HG03064 (cell line): ENCODE results near the gene RIOX2.
"Not testable (repeated sequence)": the region's sequence is repeated elsewhere in the genome, so short reads cannot be mapped to it uniquely, and the experiment has no call there.

Experiments
- ATAC-seq: cut with Tn5 transposase; IDR thresholded peaks from one replicate; pipeline ENCODE4 v1.9.1; 2021; ENCODE audit warnings: low read depth; ENCODE audit not compliant: unreplicated experiment

Gene RIOX2

DNA sequence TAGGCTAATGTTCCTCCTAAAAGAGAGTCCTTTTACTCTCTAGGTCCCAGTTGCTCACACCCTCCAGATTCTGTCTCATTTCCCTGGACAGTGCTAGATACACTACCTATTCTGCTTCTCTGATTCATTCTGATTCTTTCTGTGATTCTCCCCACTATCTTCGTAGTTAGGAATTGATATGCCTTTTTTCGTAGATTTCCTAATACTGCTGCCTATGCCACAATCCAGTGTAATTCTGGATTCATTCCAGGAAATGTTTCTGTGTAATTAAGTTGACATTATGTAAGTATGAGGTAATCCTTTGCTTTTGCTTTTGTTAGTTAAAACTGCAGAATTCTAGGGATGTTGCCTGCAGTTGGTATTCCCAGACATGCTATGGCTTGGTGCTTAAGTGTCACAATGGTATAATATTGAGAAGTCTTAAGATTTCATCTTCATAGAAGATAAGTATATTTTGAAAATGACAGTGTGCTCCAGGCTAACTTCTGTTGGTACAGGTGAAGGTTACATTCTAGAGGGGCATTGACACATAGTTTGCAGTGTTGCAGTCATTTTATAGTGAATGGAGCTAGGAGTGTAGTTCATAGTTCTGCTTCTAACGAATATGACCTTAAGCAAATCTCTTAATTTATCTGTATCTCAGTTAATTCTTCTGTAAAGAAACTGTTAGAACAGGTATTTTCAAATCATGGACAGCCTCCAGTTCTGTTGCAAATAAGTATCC is 54.3 kb downstream of the RIOX2 start:
- no peak for ATAC-seq

DNA sequence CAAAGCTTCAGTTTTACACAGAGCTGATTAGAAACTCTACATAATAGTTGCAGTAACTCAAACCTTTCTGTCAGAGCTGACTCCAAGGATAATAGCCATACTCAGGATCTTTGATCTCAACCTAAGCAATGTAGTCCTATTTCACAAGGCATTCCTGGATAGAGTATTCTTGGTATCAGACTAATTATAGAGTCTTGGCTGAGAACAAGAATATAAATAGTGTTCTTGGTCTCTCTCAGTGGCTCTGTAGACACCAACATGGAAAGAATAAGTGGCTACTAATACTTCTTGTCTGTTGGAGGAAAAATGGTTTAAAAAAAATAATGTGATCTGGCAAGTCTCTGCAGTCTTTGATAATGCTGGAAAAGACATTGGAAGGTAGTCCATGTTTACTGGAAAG is 55.7 kb downstream of the RIOX2 start:
- no peak for ATAC-seq

DNA sequence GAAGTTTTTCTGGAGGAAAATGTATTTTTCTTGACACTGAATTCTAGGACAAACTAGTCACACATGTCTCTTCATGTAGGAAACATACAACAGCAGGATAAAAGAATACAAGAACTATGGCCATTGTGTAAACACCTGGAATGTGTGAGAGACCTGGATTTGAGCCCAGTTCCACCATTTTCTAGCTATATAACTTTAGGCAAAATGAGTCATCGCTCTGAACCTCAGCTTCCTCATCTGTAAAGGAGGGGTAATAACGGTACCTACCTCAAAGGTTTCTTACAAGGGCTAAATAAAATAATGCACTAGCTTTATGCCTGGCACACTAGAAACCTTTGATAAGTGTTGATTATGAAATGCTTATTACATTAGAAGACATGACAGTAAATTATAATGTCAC is 57.8 kb downstream of the RIOX2 start:
- no peak for ATAC-seq

DNA sequence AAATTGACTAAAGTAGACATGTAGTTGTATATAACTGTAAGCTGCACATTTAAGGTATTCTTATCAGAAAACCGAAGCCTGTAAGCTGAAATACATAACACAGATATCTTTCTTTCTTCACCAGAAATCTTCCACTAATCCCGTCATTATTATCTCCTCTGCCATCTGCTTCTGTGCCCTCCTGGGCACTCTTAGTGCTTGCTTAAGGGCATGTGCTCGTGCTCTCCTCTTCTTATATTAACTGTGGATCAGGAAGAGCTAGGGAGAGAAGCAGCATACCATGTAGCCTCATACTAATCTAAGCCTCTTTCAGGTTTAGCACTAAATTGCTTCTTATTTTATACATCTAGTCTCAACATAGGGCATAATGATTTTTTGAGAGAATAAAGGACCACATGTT is 60.8 kb downstream of the RIOX2 start:
- ATAC-seq = no peak

DNA sequence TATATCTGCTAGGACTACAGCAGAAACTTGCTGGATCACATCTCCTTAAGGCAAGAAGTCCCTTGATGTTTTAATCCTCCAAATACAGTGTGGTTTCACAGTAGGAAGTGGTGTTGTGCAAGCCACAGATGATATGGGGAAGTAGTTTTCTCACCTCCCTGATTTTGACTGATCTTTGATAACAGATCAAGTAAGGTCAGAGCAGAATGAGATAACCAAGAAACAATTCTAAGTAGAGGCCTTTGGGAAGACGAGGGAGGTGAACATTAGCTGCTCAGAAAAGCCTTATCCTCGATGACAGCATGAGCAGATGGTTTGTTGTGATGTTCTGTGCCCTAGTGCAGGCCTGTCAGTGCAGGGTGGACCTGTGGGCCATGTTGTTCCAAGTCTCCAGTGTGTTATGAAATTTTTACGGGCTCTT is 61.3 kb downstream of the RIOX2 start:
- no peak for ATAC-seq

DNA sequence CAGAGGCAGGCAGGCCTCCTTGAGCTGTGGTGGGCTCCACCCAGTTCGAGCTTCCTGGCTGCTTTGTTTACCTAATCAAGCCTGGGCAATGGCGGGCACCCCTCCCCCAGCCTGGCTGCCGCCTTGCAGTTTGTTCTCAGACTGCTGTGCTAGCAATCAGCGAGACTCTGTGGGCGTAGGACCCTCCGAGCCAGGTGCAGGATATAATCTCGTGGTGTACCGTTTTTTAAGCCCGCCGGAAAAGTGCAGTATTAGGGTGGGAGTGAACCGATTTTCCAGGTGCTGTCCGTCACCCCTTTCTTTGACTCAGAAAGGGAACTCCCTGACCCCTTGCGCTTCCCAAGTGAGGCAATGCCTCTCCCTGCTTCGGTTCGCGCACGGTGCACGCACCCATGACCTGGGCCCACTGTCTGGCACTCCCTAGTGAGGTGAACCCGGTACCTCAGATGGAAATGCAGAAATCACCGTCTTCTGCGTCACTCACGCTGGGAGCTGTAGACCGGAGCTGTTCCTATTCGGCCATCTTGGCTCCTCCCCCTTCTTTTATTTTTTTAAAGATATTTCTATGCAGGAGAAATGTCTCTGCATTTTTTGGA is 61.9 kb downstream of the RIOX2 start:
- ATAC-seq = not testable (repeated sequence)

DNA sequence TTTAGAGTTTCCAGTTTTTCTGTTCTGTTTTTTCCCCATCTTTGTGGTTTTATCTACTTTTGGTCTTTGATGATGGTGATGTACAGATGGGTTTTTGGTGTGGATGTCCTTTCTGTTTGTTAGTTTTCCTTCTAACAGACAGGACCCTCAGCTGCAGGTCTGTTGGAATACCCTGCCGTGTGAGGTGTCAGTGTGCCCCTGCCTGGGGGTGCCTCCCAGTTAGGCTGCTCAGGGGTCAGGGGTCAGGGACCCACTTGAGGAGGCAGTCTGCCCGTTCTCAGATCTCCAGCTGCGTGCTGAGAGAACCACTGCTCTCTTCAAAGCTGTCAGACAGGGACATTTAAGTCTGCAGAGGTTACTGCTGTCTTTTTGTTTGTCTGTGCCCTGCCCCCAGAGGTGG is 62.4 kb downstream of the RIOX2 start:
- not testable (repeated sequence) for ATAC-seq

DNA sequence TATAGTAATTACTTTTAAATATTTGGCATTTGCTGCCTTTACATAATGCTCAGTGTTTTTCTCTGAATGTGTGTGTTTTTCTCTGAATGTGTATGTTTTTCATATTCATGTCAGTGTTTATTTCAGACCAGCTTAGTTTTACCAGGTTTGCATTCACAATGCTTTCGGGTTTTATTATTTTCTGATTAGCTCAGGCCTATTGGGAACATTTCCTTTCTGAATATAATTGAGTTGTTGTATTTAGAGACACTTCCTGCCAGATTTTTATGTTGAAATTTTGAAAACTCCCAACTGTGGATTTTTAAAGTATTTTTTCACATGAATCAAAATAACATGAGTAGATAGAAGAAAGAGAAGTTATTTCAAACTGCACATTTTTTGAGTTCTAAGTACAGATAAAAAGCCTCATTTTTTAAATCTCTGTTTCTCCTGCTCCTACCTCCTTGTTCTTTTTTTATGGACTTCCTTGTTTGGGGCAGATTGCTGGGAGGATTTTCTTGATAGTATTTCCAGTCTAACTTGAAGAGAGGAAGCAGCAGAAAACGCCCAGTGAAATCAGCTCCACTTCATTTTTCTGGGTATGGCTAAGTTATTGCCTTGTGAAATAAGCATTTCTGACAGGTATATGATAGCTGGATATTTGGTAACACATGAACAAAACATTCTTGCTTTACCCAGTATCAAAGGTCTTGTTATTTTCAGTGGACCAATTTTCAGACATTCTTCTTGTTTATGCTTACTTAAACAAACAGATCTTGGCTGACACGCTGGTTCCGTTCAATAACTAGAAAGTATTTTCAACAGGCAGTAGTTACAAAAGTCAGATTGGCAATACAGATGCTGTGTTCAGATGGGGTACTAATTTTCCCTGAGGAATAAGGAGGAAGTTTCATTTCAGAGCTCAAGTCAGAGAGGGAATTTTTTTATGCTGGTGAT is 70.7 kb downstream of the RIOX2 start:
- ATAC-seq = no peak

DNA sequence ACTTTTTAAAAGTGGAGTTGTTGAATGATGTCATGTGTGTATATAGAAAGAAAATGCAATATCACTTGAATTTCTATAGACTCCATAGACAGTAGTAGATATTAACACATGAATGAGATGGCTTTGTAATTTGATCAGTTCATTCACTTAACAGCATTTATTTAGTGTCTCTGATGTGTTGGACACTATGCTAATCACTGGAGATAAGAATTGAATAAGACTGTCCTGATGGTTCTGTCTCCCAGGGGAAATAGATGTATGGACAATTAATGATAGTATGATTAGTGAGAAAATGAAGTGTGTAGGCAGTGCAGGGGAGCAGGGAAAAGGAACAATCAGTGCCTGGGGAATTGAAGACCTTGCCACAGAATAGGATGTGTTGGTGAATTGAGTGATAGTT is 72.9 kb downstream of the RIOX2 start:
- ATAC-seq = no peak

DNA sequence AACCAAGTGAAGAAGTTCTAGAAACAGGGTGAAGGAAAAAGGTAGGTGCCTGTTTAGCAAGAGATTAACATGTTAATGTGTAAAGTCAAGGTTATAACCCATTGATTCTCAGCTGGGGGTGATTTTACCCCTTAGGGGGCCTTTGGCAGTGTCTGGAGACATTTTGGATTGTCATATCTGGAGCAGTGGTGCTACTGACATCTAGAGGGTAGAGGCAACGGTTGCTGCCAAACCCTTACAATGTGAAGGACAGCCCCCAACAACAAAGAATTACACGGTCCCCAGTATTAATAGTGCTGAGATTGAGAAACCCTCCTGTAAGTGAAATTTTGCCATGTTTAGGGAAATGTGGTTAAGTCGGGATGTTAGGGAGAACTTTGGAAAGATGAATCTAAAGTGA is 75.7 kb downstream of the RIOX2 start:
- no peak for ATAC-seq

DNA sequence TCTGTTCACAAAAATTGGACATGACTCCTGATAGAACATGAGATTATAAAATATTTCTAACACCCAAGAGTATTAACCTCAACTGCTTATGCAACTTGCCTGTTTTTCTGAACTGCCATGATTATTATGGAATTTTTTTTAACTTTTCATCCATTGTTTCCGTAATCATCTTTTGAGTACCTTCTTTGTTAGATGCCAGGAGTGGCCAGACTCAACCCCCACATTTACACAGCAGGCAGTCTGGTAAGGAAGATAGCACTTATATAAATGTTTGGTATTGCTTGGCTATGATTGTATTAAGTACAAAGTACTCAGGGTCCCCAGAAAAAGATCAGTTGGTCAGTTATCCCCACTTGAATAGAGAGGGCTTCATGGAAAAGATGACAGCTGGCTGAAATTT is 76.1 kb downstream of the RIOX2 start:
- ATAC-seq = no peak

DNA sequence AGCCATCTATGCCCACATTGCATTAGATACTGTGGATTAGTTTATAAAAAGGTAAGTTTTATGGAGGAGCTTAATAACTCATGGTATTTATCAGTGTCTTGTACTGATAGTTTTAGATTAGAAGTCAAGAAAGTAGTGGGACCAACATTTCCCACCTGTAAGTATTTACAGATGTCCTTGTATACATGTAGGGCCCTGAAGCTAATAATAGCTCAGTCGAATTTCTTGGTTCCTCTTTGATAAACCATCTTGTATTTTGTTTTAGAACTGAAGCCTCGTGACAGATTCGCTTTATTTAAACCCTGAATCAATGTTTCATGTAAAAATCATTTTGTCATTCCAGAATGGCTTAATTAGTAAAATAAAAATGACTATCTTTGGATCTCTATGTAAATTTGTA is 77.0 kb downstream of the RIOX2 start:
- no peak for ATAC-seq

DNA sequence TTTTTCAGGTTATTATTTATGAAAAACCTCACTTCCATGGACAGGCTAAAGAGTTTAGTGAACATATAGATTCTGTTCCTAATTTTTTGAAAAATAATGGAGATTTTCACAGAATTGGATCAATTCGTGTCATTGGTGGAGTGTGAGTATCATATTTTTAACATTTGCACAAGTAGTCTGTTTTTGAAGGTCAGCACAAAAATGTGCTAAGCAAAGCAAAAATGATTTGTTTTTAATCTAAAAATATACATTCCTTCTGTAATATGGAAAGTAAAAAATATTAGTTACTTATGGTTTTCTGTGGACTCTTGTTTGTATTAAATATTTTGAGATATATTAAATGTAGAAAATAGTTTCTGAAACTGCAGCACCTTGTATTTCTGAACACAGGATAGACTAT is 79.4 kb downstream of the RIOX2 start:
- no peak for ATAC-seq
